Measurements from ENCODE around the gene TSC22D1.

Gene TSC22D1

DNA sequence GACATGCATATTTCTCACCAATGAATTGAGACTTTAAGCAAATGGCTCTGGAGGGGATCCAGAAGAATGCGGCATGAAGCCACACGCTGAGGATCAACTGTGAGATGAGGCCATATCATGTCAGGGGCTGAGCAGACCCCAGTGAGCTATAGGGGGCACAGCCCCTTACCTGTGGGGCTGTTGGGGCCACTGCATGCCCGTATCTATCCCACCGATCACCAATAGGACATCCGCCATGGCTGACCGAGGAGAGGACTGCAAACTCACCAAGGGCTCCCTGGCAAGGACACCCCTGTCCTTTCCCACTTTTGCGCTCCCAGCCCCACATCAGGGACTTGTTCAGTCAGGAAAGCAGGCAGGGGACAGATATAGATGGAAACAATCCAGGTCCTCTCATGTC lies 124.5 kb downstream of the TSC22D1 start:
- no peaks in the 10 kb centered on the region for H3K9me3 ChIP-seq (replicated peaks; ENCODE audit: insufficient read depth, low read length)
- H3K4me1 ChIP-seq (ENCODE audit: low read length) = no peaks in the 10 kb centered on the region
- no peak overlapping the region for H3K27ac ChIP-seq (ENCODE audit: low read length)
- no peaks in the 10 kb centered on the region for H4K20me1 ChIP-seq (ENCODE audit: insufficient read depth, low read length)
- no peak overlapping the region for H3K4me3 ChIP-seq (ENCODE audit: low read length)
- H3F3A ChIP-seq (ENCODE audit: insufficient read depth, low read length) = no peaks in the 10 kb centered on the region
- no peaks in the 10 kb centered on the region for H3K36me3 ChIP-seq (replicated peaks; ENCODE audit: insufficient read depth, low read length)
- no peak overlapping the region for H3K4me2 ChIP-seq (ENCODE audit: low read depth, low read length)
- H3K79me2 ChIP-seq (ENCODE audit: low read length) = no peaks in the 10 kb centered on the region
- no peak for DNase-seq
- no peak overlapping the region for H3K9ac ChIP-seq (ENCODE audit: low read length)
- no peaks in the 10 kb centered on the region for H3K9me2 ChIP-seq (replicated peaks; ENCODE audit: insufficient read depth, low read length)
- H3K27me3 ChIP-seq (replicated peaks; ENCODE audit: insufficient read depth, low read length) = no peaks in the 10 kb centered on the region
- H2AFZ ChIP-seq (ENCODE audit: low read length) = no peak overlapping the region
- TF ChIP-seq, protein P1, sequence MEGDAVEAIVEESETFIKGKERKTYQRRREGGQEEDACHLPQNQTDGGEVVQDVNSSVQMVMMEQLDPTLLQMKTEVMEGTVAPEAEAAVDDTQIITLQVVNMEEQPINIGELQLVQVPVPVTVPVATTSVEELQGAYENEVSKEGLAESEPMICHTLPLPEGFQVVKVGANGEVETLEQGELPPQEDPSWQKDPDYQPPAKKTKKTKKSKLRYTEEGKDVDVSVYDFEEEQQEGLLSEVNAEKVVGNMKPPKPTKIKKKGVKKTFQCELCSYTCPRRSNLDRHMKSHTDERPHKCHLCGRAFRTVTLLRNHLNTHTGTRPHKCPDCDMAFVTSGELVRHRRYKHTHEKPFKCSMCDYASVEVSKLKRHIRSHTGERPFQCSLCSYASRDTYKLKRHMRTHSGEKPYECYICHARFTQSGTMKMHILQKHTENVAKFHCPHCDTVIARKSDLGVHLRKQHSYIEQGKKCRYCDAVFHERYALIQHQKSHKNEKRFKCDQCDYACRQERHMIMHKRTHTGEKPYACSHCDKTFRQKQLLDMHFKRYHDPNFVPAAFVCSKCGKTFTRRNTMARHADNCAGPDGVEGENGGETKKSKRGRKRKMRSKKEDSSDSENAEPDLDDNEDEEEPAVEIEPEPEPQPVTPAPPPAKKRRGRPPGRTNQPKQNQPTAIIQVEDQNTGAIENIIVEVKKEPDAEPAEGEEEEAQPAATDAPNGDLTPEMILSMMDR (IDR thresholded peaks at IDR 0.05; ENCODE audit: low read length) = no peak
- TF ChIP-seq EZH2phosphoT487 (IDR thresholded peaks at IDR 0.05; ENCODE audit: low read length) = no peak
- TF ChIP-seq EZH2 (optimal IDR thresholded peaks at IDR 0.05; ENCODE audit: low read depth, low read length) = no peak

DNA sequence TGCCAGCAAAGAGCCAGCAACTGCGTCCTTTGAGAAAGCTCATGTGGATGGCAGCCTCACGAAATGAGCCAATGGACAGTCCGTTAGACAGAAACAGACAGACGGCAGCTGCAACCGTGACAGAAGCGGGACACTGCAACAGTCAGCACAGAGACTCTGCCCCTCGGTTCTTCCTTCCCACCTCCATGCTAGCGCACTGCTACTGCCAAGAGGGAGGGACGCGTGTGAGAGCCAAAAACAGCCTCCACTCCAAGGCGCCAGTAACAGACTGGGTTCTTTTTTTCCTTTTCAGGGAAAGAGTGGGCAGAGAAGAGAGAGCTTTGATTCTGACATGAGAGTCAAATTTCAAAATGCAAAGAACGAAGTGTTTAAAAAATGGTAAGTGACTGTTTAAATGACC lies 125.0 kb downstream of the TSC22D1 start:
- Histone ChIP-seq H3K27ac (ENCODE audit: low read length) (no peak overlapping the region), H3K27me3 (replicated peaks; ENCODE audit: insufficient read depth, low read length) (no peaks in the 10 kb centered on the region), H3K36me3 (replicated peaks; ENCODE audit: insufficient read depth, low read length) (no peaks in the 10 kb centered on the region), H3K9ac (ENCODE audit: low read length) (no peak overlapping the region), H3K4me1 (ENCODE audit: low read length) (no peaks in the 10 kb centered on the region), H3K4me3 (ENCODE audit: low read length) (no peak overlapping the region), H2AFZ (ENCODE audit: low read length) (no peak overlapping the region), H3K9me3 (replicated peaks; ENCODE audit: insufficient read depth, low read length) (no peaks in the 10 kb centered on the region), H3K4me2 (ENCODE audit: low read depth, low read length) (no peak overlapping the region), H3K9me2 (replicated peaks; ENCODE audit: insufficient read depth, low read length) (no peaks in the 10 kb centered on the region), H3F3A (ENCODE audit: insufficient read depth, low read length) (no peaks in the 10 kb centered on the region), H3K79me2 (ENCODE audit: low read length) (no peaks in the 10 kb centered on the region), H4K20me1 (ENCODE audit: insufficient read depth, low read length) (no peaks in the 10 kb centered on the region)
- TF ChIP-seq EZH2phosphoT487 (IDR thresholded peaks at IDR 0.05; ENCODE audit: low read length) = no peak
- TF ChIP-seq, protein P1 (IDR thresholded peaks at IDR 0.05; ENCODE audit: low read length) = no peak
- no peak for TF ChIP-seq EZH2 (optimal IDR thresholded peaks at IDR 0.05; ENCODE audit: low read depth, low read length)
- no peak for DNase-seq

DNA sequence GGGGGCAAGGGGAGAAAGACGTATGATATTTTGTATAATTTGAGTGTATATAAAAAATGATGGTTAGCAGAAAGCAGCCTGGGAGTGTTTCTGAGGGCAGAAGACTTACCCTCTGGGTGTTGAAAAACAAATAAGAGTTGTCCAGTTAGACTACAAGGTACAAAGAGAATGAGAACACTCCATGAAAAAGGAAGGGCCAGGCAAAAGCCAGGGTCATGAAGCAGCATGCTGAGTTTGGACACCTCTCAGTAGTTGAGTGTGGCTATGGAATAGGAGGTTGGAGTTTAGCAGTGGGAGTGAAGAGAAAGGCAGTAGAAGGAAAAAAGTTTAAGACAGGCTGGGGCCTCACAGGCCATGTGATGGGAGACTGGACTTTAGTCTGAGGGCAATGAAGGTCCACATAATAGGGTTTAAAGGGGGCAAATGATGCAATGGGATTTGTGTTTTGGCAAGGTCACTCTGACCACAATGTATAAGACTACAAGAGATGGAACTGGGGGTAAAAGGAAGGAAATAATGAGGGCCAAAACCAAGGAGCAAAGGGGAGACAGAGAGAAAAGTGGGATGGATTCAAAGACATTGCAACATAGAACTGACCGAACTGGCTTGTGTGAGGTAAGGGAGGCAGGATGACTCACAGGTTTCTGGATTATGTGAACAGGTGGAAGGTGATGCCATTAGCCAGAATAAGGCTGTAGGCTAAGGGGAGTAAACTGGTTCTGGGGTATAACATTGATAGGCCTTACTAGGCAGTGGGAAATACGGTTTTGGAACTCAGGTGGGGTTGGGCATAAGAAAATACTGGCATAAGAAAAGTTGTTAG lies 125.9 kb downstream of the TSC22D1 start:
- H3F3A ChIP-seq (ENCODE audit: insufficient read depth, low read length) = no peaks in the 10 kb centered on the region
- no peaks in the 10 kb centered on the region for H3K4me1 ChIP-seq (ENCODE audit: low read length)
- no peaks in the 10 kb centered on the region for H3K9me3 ChIP-seq (replicated peaks; ENCODE audit: insufficient read depth, low read length)
- H3K27me3 ChIP-seq (replicated peaks; ENCODE audit: insufficient read depth, low read length) = no peaks in the 10 kb centered on the region
- no peaks in the 10 kb centered on the region for H3K36me3 ChIP-seq (replicated peaks; ENCODE audit: insufficient read depth, low read length)
- no peak overlapping the region for H2AFZ ChIP-seq (ENCODE audit: low read length)
- no peaks in the 10 kb centered on the region for H3K79me2 ChIP-seq (ENCODE audit: low read length)
- H3K4me2 ChIP-seq (ENCODE audit: low read depth, low read length) = no peak overlapping the region
- no peak for DNase-seq
- no peak overlapping the region for H3K9ac ChIP-seq (ENCODE audit: low read length)
- H4K20me1 ChIP-seq (ENCODE audit: insufficient read depth, low read length) = no peaks in the 10 kb centered on the region
- TF ChIP-seq EZH2phosphoT487 (IDR thresholded peaks at IDR 0.05; ENCODE audit: low read length) = no peak
- TF ChIP-seq EZH2 (optimal IDR thresholded peaks at IDR 0.05; ENCODE audit: low read depth, low read length) = no peak
- TF ChIP-seq, protein P1 (IDR thresholded peaks at IDR 0.05; ENCODE audit: low read length) = no peak
- no peaks in the 10 kb centered on the region for H3K9me2 ChIP-seq (replicated peaks; ENCODE audit: insufficient read depth, low read length)
- H3K27ac ChIP-seq (ENCODE audit: low read length) = no peak overlapping the region
- no peak overlapping the region for H3K4me3 ChIP-seq (ENCODE audit: low read length)

All from MM.1S (cell line).